ENCODE results near the gene ENAH.

DNA sequence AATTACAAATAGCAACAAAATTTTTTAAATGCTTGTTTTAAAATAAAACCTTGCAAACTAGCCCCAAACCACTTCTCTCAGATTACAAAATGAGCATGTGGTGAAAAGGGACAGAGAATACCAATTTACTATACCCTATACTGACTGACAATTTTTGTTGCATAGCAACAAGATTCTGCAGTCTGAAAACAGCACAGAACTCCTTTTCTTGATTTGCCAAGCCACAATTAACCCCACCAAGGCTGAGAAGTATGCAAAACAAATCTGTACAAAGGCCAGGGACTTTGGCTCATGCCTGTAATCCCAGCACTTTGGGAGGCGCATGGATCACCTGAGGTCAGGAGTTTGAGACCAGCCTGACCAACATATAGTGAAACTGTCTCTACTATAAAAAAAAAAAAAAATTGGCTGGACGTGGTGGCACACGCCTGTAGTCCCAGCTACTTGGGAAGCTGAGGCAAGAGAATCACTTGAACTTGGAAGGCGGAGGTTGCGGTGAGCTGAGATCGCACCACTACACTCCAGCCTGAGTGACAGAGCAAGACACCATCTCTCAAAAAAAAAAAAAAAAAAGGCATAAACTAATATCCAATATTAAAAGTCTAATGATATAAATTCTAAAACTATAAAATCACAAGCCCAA lies 21.8 kb downstream of the ENAH start:
- TF ChIP-seq REST (IDR thresholded peaks at IDR 0.05; ENCODE audit: low read depth) (no peak), JUND (IDR thresholded peaks at IDR 0.05) (no peak), FOSL1 (IDR thresholded peaks at IDR 0.05; ENCODE audit: low read depth) (no peak), POLR2A (IDR thresholded peaks at IDR 0.05; ENCODE audit: borderline replicate concordance, extremely low read depth, insufficient read depth, insufficient read length) (no peak), EZH2phosphoT487 (IDR thresholded peaks at IDR 0.05; ENCODE audit: borderline replicate concordance) (no peak), YY1 (IDR thresholded peaks at IDR 0.05; ENCODE audit: extremely low read depth, insufficient replicate concordance, low read depth, low read length) (no peak), TCF7L2 (IDR thresholded peaks at IDR 0.05; ENCODE audit: borderline replicate concordance, extremely low read depth, insufficient read depth, insufficient read length) (no peak), MAX (IDR thresholded peaks at IDR 0.05) (no peak)
- TF ChIP-seq, protein P1, sequence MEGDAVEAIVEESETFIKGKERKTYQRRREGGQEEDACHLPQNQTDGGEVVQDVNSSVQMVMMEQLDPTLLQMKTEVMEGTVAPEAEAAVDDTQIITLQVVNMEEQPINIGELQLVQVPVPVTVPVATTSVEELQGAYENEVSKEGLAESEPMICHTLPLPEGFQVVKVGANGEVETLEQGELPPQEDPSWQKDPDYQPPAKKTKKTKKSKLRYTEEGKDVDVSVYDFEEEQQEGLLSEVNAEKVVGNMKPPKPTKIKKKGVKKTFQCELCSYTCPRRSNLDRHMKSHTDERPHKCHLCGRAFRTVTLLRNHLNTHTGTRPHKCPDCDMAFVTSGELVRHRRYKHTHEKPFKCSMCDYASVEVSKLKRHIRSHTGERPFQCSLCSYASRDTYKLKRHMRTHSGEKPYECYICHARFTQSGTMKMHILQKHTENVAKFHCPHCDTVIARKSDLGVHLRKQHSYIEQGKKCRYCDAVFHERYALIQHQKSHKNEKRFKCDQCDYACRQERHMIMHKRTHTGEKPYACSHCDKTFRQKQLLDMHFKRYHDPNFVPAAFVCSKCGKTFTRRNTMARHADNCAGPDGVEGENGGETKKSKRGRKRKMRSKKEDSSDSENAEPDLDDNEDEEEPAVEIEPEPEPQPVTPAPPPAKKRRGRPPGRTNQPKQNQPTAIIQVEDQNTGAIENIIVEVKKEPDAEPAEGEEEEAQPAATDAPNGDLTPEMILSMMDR (IDR thresholded peaks at IDR 0.05 in 2 of 3, conservative IDR thresholded peaks at IDR 0.05 in 1 of 3; ENCODE audit: borderline replicate concordance in 1 of 3, insufficient read depth in 1 of 3, low read depth in 2 of 3, low read length in 2 of 3) = no peak
